Activated CD4-positive, alpha-beta memory T cell treated with anti-CD3 and anti-CD28 coated beads for 36 hours (primary cell): ENCODE results near the gene SLC16A13. TPM values are rescaled to one million over a fixed set of nuclear protein-coding genes. Genes with fewer than 3 reads are reported as not detected.
"Not testable (repeated sequence)": the region's sequence is repeated elsewhere in the genome, so short reads cannot be mapped to it uniquely, and the experiment has no call there.

Experiments used
- CTCF ChIA-PET: fragments of 350-600 bp; sonication (Branson Sonifier 250); formaldehyde crosslinking; loops from one replicate; lab custom pipeline; 2021; ENCODE audit warnings: antibody characterized with exemption, inconsistent platforms; lab: Charles Lee
- POLR2A ChIA-PET: fragments of 350-600 bp; sonication (Branson Sonifier 250); formaldehyde crosslinking; loops from one replicate; lab custom pipeline; 2021; ENCODE audit warnings: antibody characterized with exemption; lab: Charles Lee
- DNase-seq: peaks from one replicate; pipeline ENCODE4 v3.0.0-alpha.2; 2020
- H3K27ac Mint-ChIP-seq: one replicate; pipeline ENCODE4 v1.8.0; 2021; ENCODE audit warnings: mixed read lengths
- H3K27me3 Mint-ChIP-seq: one replicate; pipeline ENCODE4 v1.8.0; 2021; ENCODE audit warnings: mixed read lengths
- H3K36me3 Mint-ChIP-seq: one replicate; pipeline ENCODE4 v1.8.0; 2021; ENCODE audit warnings: mixed read lengths
- H3K4me1 Mint-ChIP-seq: one replicate; pipeline ENCODE4 v1.8.0; 2021; ENCODE audit warnings: low read depth, mixed read lengths
- H3K4me3 Mint-ChIP-seq: one replicate; pipeline ENCODE4 v1.8.0; 2021; ENCODE audit warnings: mild to moderate bottlenecking, mixed read lengths
- H3K9me3 Mint-ChIP-seq: one replicate; pipeline ENCODE4 v1.8.0; 2021; ENCODE audit warnings: mixed read lengths
- intact Hi-C: fragments of 100-400 bp; cut with micrococcal nuclease; formaldehyde crosslinking; loops from one replicate; pipeline ENCODE4 v1.15.1; 2023
- total RNA-seq, 2 experiments: library from RNA; stranded (reverse); gene quantifications; one replicate each; pipeline ENCODE4 v1.2.3, GENCODE V29; 2021

Gene SLC16A13
- total RNA-seq, 2 experiments from 2014 or later: 10.4 to 10.7 TPM

- Mint-ChIP-seq H3K27ac (peak overlapping the region; percentile 87), H3K4me1 (peaks cover 41% of the 10 kb centered on the region), H3K4me3 (peak overlapping the region; percentile 70)
- not testable (repeated sequence) for H3K27me3 Mint-ChIP-seq, H3K36me3 Mint-ChIP-seq, H3K9me3 Mint-ChIP-seq
- ChIA-PET CTCF (interaction anchor here (0.6 to 20.9 kb wide), 27 partner anchors 10 to 640 kb away, joined by 3 to 509 read pairs (median 7); partner anchors contain the start of genes CLEC10A, DLG4, GABARAP and SLC16A13), POLR2A (interaction anchor here (0.9 to 3.5 kb wide), 6 partner anchors 11 to 537 kb away, joined by 3 to 26 read pairs (median 12); partner anchors contain the start of genes DLG4, MPDU1 and SLC16A13)
- peak; percentile 85 for DNase-seq
- intact Hi-C loops: loop anchor here (1.0 to 2.0 kb wide), 8 partner anchors 12 to 640 kb away; partner anchors contain the start of gene TP53
Observed at GRCh38 chr17:7046725-7047397, 11.0 kb downstream of the SLC16A13 start.

GRCh38 chr17:7047566-7047965, 11.8 kb downstream of the SLC16A13 start:
- POLR2A ChIA-PET: interaction anchor here (0.7 to 3.5 kb wide), 4 partner anchors 12 to 244 kb away, joined by 3 to 21 read pairs (median 13); partner anchors contain the start of gene SLC16A13
- peak; percentile 69 for DNase-seq
- Mint-ChIP-seq H3K4me3 (peak overlapping the region; percentile 70), H3K27me3 (peaks cover 2% of the 10 kb centered on the region), H3K9me3 (no peaks in the 10 kb centered on the region), H3K4me1 (peaks cover 37% of the 10 kb centered on the region), H3K36me3 (no peaks in the 10 kb centered on the region), H3K27ac (peak overlapping the region; percentile 87)
- intact Hi-C loops: loop anchor here (1.0 to 2.0 kb wide), 6 partner anchors 12 to 639 kb away; partner anchors contain the start of gene TP53
- CTCF ChIA-PET: interaction anchor here (0.7 to 20.9 kb wide), 6 partner anchors 12 to 637 kb away, joined by 3 to 509 read pairs (median 3); partner anchors contain the start of gene SLC16A13

GRCh38 chr17:7048968-7049367, 13.2 kb downstream of the SLC16A13 start:
- POLR2A ChIA-PET: interaction anchor here (0.8 kb wide), 1 partner anchor 12 kb away, joined by 3 read pairs; no protein-coding TSS in a partner anchor
- peaks cover 29% of the 10 kb centered on the region for H3K4me1 Mint-ChIP-seq

GRCh38 chr17:7050583-7050982, 14.8 kb downstream of the SLC16A13 start:
- DNase-seq, H3K4me3 Mint-ChIP-seq, POLR2A ChIA-PET, H3K27me3 Mint-ChIP-seq, H3K36me3 Mint-ChIP-seq, H3K9me3 Mint-ChIP-seq, H3K27ac Mint-ChIP-seq, intact Hi-C loops: not testable (repeated sequence)
- H3K4me1 Mint-ChIP-seq: peaks cover 27% of the 10 kb centered on the region
- CTCF ChIA-PET: interaction anchor here (1.6 to 20.9 kb wide), 3 partner anchors 31 to 127 kb away, joined by 8 to 509 read pairs (median 8); no protein-coding TSS in a partner anchor

More at GRCh38 chr17:7048968-7049367, 13.2 kb downstream of the SLC16A13 start:
- DNase-seq: no peak
- Mint-ChIP-seq H3K27ac (no peak overlapping the region), H3K27me3 (peaks cover 2% of the 10 kb centered on the region), H3K4me3 (no peak overlapping the region), H3K36me3 (no peaks in the 10 kb centered on the region), H3K9me3 (no peaks in the 10 kb centered on the region)
- intact Hi-C loops: no loop called here
- CTCF ChIA-PET: interaction anchor here (0.9 to 20.9 kb wide), 5 partner anchors 9 to 248 kb away, joined by 3 to 509 read pairs (median 4); no protein-coding TSS in a partner anchor

- H3K36me3 Mint-ChIP-seq: no peaks in the 10 kb centered on the region
- no peak overlapping the region for H3K27ac Mint-ChIP-seq
- no peaks in the 10 kb centered on the region for H3K27me3 Mint-ChIP-seq
- no peak overlapping the region for H3K4me3 Mint-ChIP-seq
- peaks cover 23% of the 10 kb centered on the region for H3K4me1 Mint-ChIP-seq
- intact Hi-C loops: no loop called here
- no peaks in the 10 kb centered on the region for H3K9me3 Mint-ChIP-seq
- ChIA-PET CTCF (interaction anchor here (0.7 to 20.9 kb wide), 3 partner anchors 11 to 79 kb away, joined by 5 to 509 read pairs (median 14); no protein-coding TSS in a partner anchor), POLR2A (interaction anchor here (0.7 kb wide), 1 partner anchor 731 kb away, joined by 3 read pairs; no protein-coding TSS in a partner anchor)
- DNase-seq: no peak
Observed at GRCh38 chr17:7056386-7056785, 20.6 kb downstream of the SLC16A13 start.

GRCh38 chr17:7058831-7059447, 23.1 kb downstream of the SLC16A13 start:
- no peaks in the 10 kb centered on the region for H3K9me3 Mint-ChIP-seq
- H3K27me3 Mint-ChIP-seq: peaks cover 12% of the 10 kb centered on the region
- ChIA-PET CTCF (interaction anchor here (0.8 to 20.9 kb wide), 5 partner anchors 8 to 119 kb away, joined by 3 to 509 read pairs (median 3); no protein-coding TSS in a partner anchor), POLR2A (no interaction called here)
- intact Hi-C loops: no loop called here
- no peak for DNase-seq
- peaks cover 24% of the 10 kb centered on the region for H3K4me1 Mint-ChIP-seq
- no peak overlapping the region for H3K4me3 Mint-ChIP-seq
- H3K27ac Mint-ChIP-seq: peak overlapping the region; percentile 32
- no peaks in the 10 kb centered on the region for H3K36me3 Mint-ChIP-seq

GRCh38 chr17:7060165-7060891, 24.5 kb downstream of the SLC16A13 start:
- intact Hi-C loops: loop anchor here (1.0 to 2.0 kb wide), 4 partner anchors 13 to 72 kb away; a partner anchor contains a TSS
- peak overlapping the region; percentile 91 for H3K27ac Mint-ChIP-seq

GRCh38 chr17:7063518-7064094, 27.8 kb downstream of the SLC16A13 start:
- DNase-seq: no peak
- Mint-ChIP-seq H3K4me1 (peaks cover 23% of the 10 kb centered on the region), H3K9me3 (peaks cover 14% of the 10 kb centered on the region), H3K4me3 (no peak overlapping the region), H3K36me3 (peaks cover 5% of the 10 kb centered on the region), H3K27ac (no peak overlapping the region), H3K27me3 (peaks cover 17% of the 10 kb centered on the region)
- intact Hi-C loops: no loop called here
- ChIA-PET POLR2A (interaction anchor here (0.5 kb wide), 1 partner anchor 73 kb away, joined by 3 read pairs; no protein-coding TSS in a partner anchor), CTCF (interaction anchor here (1.0 kb wide), 2 partner anchors 11 to 23 kb away, joined by 3 to 4 read pairs; no protein-coding TSS in a partner anchor)

More at GRCh38 chr17:7060165-7060891, 24.5 kb downstream of the SLC16A13 start:
- Mint-ChIP-seq H3K9me3 (no peaks in the 10 kb centered on the region), H3K27me3 (peaks cover 14% of the 10 kb centered on the region), H3K36me3 (no peaks in the 10 kb centered on the region), H3K4me3 (no peak overlapping the region), H3K4me1 (peaks cover 24% of the 10 kb centered on the region)
- ChIA-PET CTCF (interaction anchor here (0.9 to 20.9 kb wide), 4 partner anchors 8 to 75 kb away, joined by 3 to 509 read pairs (median 6); no protein-coding TSS in a partner anchor), POLR2A (interaction anchor here (0.8 to 1.8 kb wide), 3 partner anchors 11 to 73 kb away, joined by 3 to 13 read pairs (median 12); no protein-coding TSS in a partner anchor)
- peak; percentile 75 for DNase-seq

GRCh38 chr17:7064261-7064660, 28.4 kb downstream of the SLC16A13 start:
- peaks cover 17% of the 10 kb centered on the region for H3K27me3 Mint-ChIP-seq
- H3K4me1 Mint-ChIP-seq: peaks cover 16% of the 10 kb centered on the region
- H3K9me3 Mint-ChIP-seq: peaks cover 21% of the 10 kb centered on the region
- peaks cover 6% of the 10 kb centered on the region for H3K36me3 Mint-ChIP-seq
- ChIA-PET POLR2A (interaction anchor here (0.9 kb wide), 1 partner anchor 17 kb away, joined by 3 read pairs; no protein-coding TSS in a partner anchor), CTCF (no interaction called here)
- H3K4me3 Mint-ChIP-seq: no peak overlapping the region
- no peak for DNase-seq
- no peak overlapping the region for H3K27ac Mint-ChIP-seq
- intact Hi-C loops: no loop called here

GRCh38 chr17:7067198-7067597, 31.4 kb downstream of the SLC16A13 start:
- no peaks in the 10 kb centered on the region for H3K4me1 Mint-ChIP-seq
- H3K4me3 Mint-ChIP-seq: no peak overlapping the region
- ChIA-PET CTCF (interaction anchor here (0.7 to 1.3 kb wide), 2 partner anchors 10 to 70 kb away, joined by 4 to 5 read pairs; no protein-coding TSS in a partner anchor), POLR2A (no interaction called here)
- peaks cover 17% of the 10 kb centered on the region for H3K27me3 Mint-ChIP-seq
- no peak overlapping the region for H3K27ac Mint-ChIP-seq
- no peak for DNase-seq
- peaks cover 21% of the 10 kb centered on the region for H3K9me3 Mint-ChIP-seq
- peaks cover 6% of the 10 kb centered on the region for H3K36me3 Mint-ChIP-seq
- intact Hi-C loops: no loop called here
